ENCODE measurements around the gene ANKRD44.

ANKRD44 gene

GRCh38 chr2:196941398-196942078 is 369.0 kb downstream of the ANKRD44 start:
- Histone ChIP-seq H3K27me3 (ENCODE audit: insufficient read depth, low read length, poor library complexity, severe bottlenecking) (no peaks in the 10 kb centered on the region), H3K9me3 (ENCODE audit: insufficient read depth, low read depth, low read length) (no peaks in the 10 kb centered on the region), H3K4me2 (ENCODE audit: low read depth, low read length, poor library complexity, severe bottlenecking) (no peak overlapping the region), H2AFZ (ENCODE audit: low read length) (peak overlapping the region; percentile 5; the same call in 1 of the 2 replicates), H3K4me1 (ENCODE audit: insufficient read depth, low read length, poor library complexity, severe bottlenecking) (no peaks in the 10 kb centered on the region), H3K36me3 (ENCODE audit: insufficient read depth, low read length) (no peaks in the 10 kb centered on the region), H3K9ac (ENCODE audit: low read depth, low read length, poor library complexity, severe bottlenecking) (no peak overlapping the region), H3F3A (ENCODE audit: low read depth) (no peaks in the 10 kb centered on the region), H4K20me1 (ENCODE audit: insufficient read depth, low read length, poor library complexity, severe bottlenecking) (no peaks in the 10 kb centered on the region), H3K9me2 (replicated peaks; ENCODE audit: low read depth, low read length) (no peaks in the 10 kb centered on the region), H3K4me3 (ENCODE audit: low read length, poor library complexity, severe bottlenecking) (no peak overlapping the region), H3K79me2 (ENCODE audit: insufficient read depth, low read length) (no peaks in the 10 kb centered on the region)
- TF ChIP-seq CTCF (conservative IDR thresholded peaks at IDR 0.05; ENCODE audit: low read length) (no peak), EZH2phosphoT487 (IDR thresholded peaks at IDR 0.05; ENCODE audit: borderline replicate concordance) (no peak)

DNA sequence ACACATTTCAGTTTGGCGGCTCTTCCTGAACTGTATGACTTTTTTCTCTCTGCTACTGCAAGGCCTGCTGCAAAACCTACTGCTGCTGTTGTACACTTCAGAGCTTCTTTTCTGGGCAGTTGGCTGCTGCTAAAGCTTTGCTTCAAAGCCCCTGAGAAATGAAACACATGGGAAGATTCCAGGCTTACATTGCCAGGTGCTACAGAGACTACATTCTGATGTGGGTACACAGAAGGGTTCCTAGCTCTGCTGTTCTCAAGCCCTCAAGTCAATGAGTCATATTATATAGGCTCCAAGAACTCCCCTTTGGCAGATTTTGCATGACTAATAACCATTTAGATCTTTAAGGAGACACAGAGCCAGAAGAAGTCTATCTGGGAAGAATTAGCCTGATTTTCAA is 371.2 kb downstream of the ANKRD44 start:
- Histone ChIP-seq H3K79me2 (ENCODE audit: insufficient read depth, low read length) (no peaks in the 10 kb centered on the region), H3K4me2 (ENCODE audit: low read depth, low read length, poor library complexity, severe bottlenecking) (no peak overlapping the region), H3F3A (ENCODE audit: low read depth) (no peaks in the 10 kb centered on the region), H3K9me3 (ENCODE audit: insufficient read depth, low read depth, low read length) (no peaks in the 10 kb centered on the region), H3K9me2 (replicated peaks; ENCODE audit: low read depth, low read length) (no peaks in the 10 kb centered on the region), H4K20me1 (ENCODE audit: insufficient read depth, low read length, poor library complexity, severe bottlenecking) (no peaks in the 10 kb centered on the region), H3K9ac (ENCODE audit: low read depth, low read length, poor library complexity, severe bottlenecking) (no peak overlapping the region), H3K4me3 (ENCODE audit: low read length, poor library complexity, severe bottlenecking) (no peak overlapping the region), H3K27me3 (ENCODE audit: insufficient read depth, low read length, poor library complexity, severe bottlenecking) (no peaks in the 10 kb centered on the region), H2AFZ (ENCODE audit: low read length) (no peak overlapping the region; the same call in 1 of the 2 replicates), H3K36me3 (ENCODE audit: insufficient read depth, low read length) (no peaks in the 10 kb centered on the region), H3K4me1 (ENCODE audit: insufficient read depth, low read length, poor library complexity, severe bottlenecking) (no peaks in the 10 kb centered on the region)
- TF ChIP-seq CTCF (conservative IDR thresholded peaks at IDR 0.05; ENCODE audit: low read length) (no peak), EZH2phosphoT487 (IDR thresholded peaks at IDR 0.05; ENCODE audit: borderline replicate concordance) (no peak)
